GM18907 (cell line): Measurements from ENCODE around the gene RADIL.
A peak's percentile ranks its signal among the peaks of the same experiment; 100 is the strongest.

Source experiments
- ATAC-seq: cut with Tn5 transposase; IDR thresholded peaks from one replicate; pipeline ENCODE4 v1.9.1; 2021; ENCODE audit warnings: mild to moderate bottlenecking, moderate library complexity; ENCODE audit not compliant: unreplicated experiment

Gene RADIL

GRCh38 chr7:4759211-4759610 is 124.3 kb downstream of the RADIL start:
- ATAC-seq: no peak

- no peak for ATAC-seq
These were observed 124.7 kb downstream of the RADIL start for GRCh38 chr7:4758791-4759190.

- ATAC-seq: no peak
These were observed 125.4 kb downstream of the RADIL start for GRCh38 chr7:4758111-4758510.

- no peak for ATAC-seq
These were observed 128.5 kb downstream of the RADIL start for GRCh38 chr7:4755045-4755444.

- no peak for ATAC-seq
These were observed 129.0 kb downstream of the RADIL start for GRCh38 chr7:4754433-4755010.

- peak; percentile 86 for ATAC-seq
These were observed 129.7 kb downstream of the RADIL start for GRCh38 chr7:4753598-4754432.

- no peak for ATAC-seq
These were observed 132.0 kb downstream of the RADIL start for GRCh38 chr7:4751398-4751947.

GRCh38 chr7:4749798-4750197 is 133.7 kb downstream of the RADIL start:
- no peak for ATAC-seq

GRCh38 chr7:4749363-4749762 is 134.2 kb downstream of the RADIL start:
- no peak for ATAC-seq
